Lower leg skin (tissue), 3 donors: ENCODE measurements around the gene RAP1GAP2.

Source experiments
- CTCF ChIP-seq, 3 donors: fragments of 450-650 bp; IDR thresholded peaks; one replicate each; pipeline ENCODE4 v1.5.1; 2016; ENCODE audit warnings: antibody characterized with exemption in 3 of 3, mild to moderate bottlenecking in 3 of 3, moderate library complexity in 2 of 3
- POLR2A ChIP-seq, 2 donors: fragments of 450-650 bp; IDR thresholded peaks; one replicate each; pipeline ENCODE4 v1.6.1; 2016 to 2017; ENCODE audit warnings: antibody characterized with exemption in 2 of 2, mild to moderate bottlenecking in 1 of 2, moderate library complexity in 1 of 2

GRCh38 chr17:2911035-2911754 lies 115.0 kb downstream of the RAP1GAP2 start:
- no peak for TF ChIP-seq CTCF (IDR thresholded peaks at IDR 0.05)
- TF ChIP-seq POLR2A (IDR thresholded peaks at IDR 0.05) = no peak
